ENCODE measurements around the gene BAHD1.
"Not testable (repeated sequence)": the region's sequence is repeated elsewhere in the genome, so short reads cannot be mapped to it uniquely, and the experiment has no call there.

The BAHD1 gene

DNA sequence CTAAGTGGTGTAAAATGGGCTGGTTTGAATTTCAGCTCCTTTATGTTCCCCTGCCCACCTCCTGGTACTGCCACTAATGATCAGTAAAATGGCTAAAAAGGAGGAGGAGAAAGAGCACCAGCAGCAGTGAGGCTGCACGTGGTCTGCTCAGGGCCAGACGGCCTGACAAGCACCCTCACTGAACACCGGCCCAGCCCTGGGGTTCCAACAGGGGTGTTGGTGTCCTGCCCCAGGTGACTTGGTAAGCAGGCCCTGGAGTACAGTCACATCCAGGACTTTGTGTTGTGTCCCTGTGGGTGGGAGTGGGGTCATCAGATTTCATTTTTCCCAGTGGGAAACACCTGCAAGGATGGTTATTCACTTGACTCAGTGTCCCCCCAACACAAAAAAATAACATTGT, 5.4 kb downstream of the BAHD1 start:
- no peak for DNase-seq

DNA sequence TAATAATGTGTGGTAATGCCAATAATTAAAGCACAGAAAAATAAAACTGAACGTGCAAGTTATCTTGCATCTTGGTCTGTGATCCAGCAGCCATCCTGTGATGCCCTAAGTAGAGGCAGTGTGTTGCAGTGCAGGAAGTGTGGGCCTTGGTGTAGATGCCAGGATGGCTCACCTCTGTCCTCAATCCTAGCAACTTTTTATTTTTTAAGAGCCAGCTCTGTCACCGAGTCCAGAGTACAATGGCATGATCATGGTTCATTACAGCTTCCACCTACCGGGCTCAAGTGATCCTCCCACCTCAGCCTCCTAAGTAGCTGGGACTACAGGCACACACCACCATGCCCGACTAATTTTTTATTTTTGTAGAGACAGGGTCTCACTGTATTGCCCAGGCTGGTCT, 7.6 kb downstream of the BAHD1 start:
- no peak for DNase-seq

DNA sequence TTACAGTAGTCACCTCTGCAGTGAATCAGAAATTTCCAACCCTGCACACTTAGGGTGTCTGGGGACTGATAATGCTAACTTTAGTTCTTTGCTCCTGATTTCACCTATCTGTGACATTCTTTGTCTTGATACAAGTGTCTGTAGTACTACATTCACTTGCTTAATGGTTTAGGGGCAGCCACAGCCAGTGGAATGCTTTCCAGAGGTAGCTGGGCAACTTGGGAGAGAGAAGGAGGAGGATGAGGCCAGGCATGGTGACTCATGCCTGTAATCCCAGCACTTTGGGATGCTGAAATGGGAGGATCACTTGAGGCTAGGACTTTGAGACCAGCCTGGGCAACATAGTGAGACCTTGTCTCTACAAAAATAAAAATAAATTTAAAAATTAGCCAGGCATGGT, 8.5 kb downstream of the BAHD1 start:
- no peak for DNase-seq

DNA sequence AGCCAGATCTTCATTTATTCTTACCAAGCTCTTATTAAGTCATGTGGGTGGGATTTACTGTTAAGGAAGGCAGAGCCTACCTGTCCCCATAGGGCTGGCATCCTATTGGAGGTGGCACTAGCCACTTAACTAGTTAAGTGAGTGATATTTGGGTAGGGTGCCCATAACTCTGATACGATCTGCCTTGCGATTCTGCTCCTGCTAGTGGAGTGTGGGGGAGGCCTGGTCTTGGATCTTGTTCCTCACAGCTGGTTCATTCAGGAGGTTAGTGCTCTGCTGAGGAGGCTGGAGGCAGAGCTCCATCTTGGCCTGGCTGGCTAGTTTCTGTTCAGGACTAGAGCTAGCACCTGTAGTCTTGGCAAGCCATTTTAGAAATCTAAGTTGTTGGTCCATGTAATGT, 9.3 kb downstream of the BAHD1 start:
- no peak for DNase-seq

DNA sequence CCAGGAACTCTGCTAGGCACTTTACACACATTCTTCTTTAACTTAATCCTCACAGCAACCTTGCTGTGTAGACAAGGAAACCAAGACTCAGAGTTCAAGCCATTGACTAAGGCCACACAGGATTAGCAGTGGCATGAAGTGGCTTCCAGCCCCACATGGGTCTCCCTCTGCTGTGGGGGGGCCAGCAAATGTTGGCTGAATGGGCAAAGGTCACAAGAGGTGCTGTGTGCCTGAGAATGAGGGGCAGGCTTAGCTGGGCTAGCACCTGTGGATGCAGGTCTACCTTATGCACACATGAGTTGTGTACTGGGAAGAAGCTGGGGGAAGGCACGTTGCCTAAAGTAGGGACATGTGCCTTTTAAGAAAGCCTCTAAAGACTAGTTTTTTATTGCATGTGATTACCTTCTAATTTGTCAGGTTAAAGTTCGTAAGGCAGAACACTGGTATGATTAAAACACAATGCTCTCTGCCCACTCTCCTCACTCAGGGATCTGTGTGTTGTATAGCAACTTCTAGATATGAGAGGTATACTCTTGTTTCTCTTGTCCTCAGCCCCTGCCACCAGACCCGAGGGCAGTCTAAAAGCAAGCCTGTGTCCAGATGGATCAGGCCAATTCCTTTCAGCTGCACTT, 10.9 kb downstream of the BAHD1 start:
- no peak for DNase-seq

DNA sequence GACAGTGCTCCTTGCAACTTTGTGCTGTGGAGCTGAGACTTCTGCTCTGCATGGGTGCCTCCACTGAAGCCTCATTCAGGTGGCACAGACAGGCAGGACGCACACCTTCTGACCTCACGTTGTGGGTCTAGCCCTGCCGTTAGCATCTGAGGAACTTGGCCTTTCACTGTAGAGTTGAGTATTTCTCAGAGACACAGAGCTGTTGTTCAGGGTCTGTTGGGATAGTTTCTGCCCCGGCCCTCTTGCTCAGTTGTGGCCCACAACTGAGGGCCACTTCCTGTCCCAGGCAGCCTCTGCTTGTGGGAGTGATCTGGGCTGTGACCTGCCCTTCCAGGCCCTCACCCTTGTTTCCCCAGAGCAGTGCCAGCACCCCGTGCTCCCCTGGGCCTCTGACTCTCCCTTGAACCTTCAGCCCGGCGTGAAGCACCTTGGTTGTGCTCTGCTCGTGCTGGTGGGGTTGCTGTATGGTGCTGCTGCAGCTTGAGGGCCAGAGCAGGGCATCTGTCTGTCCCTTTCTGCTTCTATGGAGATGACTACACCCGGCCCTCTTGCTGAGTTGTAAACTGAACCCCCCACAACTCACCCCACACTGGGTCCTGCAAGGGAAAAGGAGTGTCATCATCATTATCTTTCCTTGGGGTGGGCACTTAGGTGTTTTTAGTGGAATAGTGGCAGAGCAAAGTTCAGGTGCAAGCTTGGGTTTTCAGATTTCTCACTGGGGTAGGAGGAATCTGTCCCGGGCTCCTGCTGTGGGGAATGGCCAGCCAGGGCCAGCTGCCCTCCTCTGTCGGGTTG, 11.7 kb downstream of the BAHD1 start:
- no peak for DNase-seq

DNA sequence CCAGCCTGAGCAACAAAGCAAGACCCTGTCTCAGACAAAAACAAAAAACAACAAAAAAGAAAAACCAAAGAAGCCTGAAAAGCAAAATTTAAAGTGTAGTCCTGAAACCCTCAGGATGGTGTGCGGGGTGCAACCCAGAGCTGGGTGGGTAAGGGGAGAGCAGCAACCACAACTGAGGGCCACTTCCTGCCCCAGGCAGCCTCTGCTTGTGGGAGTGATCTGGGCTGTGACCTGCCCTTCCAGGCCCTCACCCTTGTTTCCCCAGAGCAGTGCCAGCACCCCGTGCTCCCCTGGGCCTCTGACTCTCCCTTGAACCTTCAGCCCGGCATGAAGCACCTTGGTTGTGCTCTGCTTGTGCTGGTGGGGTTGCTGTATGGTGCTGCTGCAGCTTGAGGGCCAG, 13.2 kb downstream of the BAHD1 start:
- not testable (repeated sequence) for DNase-seq

DNA sequence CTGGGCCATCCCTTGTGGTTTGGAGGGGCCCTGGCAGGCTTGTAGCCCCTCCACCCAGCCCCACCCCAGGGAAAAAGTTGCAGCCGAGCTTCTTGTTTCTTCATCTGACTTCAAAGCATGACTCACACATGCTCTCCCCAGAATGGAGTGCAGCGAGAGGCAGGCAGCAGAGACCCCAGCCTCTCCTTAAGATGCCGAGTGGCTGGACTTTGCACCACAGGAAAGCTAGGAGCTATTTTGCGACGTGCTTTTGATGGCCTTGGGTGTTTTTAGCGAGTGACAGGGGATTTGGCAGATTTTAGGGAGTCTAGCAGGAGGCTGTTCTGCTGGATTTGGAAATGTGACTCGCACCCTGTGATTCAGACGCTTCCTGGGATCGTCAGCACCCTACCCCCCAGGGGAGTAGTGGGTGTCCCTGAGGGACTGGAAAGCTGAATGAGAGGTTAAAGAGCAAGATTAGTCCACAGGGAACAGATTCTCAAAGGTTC, 14.2 kb downstream of the BAHD1 start:
- DNase-seq, result no peak

DNA sequence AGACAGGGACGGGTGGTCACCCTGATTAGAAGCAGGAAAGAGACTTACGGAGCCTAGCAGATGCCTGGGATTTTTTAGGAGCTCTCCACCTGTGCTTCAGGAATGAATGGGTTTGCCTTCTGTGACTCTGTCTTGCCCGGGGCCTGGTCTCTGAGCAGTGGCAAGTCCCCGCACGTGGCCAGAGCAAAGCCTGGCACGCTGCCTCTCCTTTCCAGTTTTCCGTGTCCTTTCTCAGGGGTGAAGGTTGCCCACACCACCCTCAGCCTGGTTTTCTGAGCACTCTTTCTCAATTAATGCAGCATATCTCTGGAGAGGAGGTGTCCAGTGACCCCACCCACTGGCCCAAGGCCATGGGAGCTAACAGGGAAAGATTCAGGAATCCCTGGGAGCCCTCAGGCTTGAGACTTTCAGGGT, 15.6 kb downstream of the BAHD1 start:
- no peak for DNase-seq

DNA sequence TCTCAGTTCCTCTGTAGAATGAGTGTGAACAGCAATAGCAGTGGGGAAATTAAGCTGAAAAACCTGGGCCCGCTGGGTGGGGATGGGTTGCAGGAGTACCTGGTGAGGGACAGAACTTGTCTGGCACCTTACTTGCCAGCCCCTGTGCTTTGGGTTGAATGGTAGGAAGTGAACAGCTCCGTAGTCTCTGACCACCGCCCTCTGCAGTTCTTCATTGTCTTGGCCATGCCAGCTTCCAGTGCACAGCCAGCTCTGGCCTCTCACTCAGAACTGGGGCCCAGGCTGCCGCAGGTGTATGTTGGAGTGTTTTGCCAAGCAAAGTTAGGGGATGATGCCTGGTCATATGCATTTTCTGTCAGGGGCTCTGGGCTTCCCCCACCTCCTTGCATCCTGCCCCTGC, 16.0 kb downstream of the BAHD1 start:
- DNase-seq, result no peak

DNA sequence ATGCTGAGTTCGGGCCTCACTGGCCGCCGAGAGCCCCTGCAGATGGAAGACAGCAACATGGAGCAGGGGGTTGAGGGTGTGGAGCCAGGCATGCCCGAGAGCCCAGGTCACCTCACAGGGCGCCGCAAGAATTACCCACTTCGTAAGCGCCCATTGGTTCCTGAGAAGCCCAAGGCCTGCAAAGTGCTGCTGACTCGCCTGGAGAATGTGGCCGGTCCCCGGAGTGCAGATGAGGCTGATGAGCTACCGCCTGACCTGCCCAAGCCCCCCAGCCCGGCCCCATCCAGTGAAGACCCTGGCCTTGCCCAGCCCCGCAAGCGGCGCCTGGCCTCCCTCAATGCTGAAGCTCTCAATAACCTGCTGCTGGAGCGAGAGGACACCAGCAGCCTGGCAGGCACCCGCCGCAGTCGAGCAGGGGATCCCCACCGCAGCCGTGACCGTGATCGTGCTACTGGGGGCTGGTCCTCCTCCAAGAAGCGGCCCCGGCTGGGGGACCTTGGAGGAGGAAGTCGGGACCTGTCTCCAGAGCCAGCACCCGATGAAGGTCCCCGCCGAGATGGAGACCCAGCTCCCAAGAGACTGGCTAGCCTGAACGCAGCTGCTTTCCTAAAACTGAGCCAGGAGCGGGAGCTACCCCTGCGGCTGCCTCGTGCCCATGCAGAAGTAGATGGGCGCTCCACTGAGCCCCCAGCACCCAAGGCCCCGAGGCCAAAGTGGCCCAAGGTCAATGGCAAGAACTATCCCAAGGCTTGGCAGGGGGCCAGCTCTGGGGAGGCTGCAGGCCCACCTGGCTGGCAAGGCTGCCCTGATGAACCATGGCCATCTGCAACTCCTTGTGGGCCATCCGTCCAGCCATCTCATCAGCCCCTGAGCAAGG, 18.0 kb downstream of the BAHD1 start:
- no peak for DNase-seq

DNA sequence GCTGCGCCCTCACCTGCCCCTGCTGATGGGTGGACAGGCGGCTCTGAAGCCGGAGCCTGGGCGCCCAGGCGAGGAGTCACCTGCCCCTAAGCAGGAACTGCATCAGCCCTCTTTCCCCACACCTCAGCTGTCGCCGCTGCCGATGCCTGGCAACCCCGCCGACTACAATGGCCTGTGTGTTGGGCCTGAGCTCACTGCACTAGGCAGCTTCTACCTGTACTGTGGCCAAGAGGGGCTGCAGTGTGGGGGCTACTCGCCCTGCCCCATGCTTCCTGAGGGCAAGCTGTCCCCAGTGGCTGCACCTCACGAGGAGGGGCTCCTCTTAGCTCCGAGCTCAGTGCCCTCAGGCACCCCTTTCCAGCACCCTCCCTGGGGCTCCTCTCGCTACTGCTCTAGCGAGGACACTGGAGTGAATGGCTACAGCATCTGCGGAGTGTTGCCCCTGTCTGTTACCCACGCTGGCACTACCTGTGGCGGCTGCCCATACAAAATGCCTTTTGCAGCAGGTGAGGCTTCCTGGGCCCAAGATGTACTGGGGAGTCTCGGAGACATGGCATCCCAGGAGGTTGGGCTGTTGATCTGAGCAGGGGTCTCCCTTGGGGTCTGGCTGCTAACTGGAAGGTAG, 18.8 kb downstream of the BAHD1 start:
- no peak for DNase-seq

DNA sequence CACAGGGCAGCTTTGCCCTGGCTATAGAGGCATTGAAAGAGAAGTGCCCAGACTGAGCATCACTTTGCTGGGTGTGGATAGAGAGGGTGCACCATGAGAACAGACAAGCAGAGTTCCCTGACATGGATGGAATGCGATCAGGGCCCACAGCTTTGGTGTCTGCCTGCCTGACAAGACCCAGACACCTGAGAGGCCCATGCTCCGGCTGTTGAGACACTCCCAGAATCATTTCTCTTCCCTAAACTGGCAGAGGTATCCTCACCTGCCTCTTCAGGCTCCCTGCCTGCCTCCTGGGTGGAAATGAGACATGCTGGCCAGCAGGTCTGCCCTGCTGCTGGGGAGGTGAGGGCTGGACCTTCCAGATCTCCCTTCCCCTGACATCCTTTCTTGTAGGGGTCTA, 19.7 kb downstream of the BAHD1 start:
- no peak for DNase-seq

DNA sequence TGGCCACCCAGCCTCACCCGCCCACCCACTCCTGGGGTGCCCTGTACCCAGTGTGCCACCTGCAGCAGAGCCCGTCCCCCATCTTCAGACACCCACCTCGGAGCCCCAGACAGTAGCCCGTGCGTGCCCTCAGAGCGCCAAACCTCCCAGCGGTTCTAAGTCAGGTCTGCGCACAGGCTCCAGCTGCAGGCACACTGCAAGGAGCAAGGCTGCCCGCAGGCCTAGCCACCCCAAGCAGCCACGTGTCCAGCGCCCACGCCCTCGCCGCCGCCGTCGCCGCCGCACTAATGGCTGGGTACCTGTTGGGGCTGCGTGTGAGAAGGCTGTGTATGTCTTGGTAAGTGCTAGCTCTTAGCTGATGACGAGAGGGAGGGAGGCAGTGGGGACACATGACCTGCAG, 21.2 kb downstream of the BAHD1 start:
- DNase-seq, result no peak

DNA sequence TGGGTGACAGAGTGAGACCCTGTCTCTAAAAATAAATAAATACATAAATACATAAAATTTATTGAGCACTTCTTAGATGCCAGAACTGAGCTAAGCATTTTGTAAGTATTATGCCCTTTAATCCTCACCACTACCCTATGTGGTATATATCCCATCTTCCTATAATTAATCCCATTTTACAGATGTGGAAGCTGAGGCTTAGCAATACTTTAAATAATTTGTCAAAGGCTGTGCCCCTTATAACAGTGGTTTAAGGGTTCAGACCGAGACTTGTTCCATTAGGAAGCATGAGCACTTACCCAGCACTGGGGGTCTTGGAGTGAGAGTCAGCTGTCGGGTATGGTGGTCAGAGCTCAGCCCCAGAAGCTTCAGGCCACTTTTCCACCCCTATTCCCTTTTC, 22.5 kb downstream of the BAHD1 start:
- no peak for DNase-seq

DNA sequence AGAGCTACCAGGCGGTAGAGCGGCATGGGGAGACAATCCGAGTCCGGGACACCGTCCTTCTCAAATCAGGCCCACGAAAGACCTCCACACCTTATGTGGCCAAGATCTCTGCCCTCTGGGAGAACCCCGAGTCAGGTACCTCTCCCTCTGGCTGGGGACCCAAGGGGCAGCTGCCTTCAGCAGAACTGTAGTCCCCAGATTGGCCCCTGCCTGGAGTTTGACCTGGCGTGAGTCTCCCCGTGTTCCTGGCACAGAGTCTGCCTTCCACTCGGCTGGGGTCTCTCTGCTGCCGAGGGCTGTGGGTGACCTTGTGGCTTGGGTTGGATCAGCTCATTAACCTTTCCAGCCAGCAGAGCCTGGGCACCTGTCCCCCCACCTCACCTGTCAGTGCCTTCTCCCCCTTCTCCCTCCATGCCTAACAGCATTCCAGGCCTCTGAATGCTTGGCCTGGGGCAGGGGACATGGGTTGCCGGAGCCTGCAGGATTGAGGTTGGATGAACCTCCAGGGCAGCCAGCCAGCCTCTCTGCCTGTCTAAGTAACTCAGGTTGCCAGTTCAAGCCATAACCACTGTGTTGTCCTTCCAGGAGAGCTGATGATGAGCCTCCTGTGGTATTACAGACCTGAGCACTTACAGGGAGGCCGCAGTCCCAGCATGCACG, 23.3 kb downstream of the BAHD1 start:
- DNase-seq, result no peak

DNA sequence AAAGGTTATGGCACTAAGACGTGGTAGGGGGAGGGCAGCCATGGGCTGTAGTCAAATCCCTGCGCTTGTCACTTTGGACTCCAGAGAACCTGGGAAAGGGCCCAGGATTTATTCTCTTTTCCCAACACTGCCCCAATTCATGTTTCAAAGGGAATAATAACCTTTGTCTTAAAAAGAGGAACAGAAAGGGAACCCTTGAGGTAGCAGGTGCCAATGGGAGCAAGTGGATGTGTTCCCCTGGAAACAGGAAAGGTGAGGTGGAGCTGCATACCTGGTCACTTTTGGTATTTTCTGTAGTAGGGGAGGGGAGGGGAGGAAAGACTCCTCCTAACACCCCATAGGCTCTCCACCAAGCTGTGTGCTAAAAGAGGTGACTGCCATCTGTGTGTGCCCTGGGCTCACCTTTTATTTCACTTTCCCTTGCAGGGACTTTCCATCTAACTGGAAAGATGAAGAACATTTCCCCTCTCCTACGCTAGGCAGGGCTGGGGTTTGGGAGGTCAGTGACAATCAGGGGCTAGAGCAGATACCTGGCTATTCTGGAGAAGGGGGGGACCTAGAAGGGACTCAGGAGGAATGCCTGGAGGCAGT, 23.9 kb downstream of the BAHD1 start:
- no peak for DNase-seq

DNA sequence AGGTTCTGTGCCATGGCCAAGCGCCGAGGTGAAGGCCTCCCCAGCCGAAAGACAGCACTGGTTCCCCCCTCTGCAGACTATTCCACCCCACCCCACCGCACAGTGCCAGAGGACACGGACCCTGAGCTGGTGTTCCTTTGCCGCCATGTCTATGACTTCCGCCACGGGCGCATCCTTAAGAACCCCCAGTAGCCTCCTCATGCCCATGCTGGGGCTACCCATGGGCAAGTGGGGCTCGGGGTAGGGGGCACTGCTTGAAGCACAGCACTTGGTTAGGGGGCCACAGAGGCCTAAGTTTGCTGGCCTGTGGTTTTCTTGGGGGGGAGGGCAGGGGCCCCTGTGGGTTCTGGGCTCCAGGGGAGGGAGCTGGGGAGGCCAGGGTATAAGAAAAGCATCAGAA, 25.2 kb downstream of the BAHD1 start:
- no peak for DNase-seq

DNA sequence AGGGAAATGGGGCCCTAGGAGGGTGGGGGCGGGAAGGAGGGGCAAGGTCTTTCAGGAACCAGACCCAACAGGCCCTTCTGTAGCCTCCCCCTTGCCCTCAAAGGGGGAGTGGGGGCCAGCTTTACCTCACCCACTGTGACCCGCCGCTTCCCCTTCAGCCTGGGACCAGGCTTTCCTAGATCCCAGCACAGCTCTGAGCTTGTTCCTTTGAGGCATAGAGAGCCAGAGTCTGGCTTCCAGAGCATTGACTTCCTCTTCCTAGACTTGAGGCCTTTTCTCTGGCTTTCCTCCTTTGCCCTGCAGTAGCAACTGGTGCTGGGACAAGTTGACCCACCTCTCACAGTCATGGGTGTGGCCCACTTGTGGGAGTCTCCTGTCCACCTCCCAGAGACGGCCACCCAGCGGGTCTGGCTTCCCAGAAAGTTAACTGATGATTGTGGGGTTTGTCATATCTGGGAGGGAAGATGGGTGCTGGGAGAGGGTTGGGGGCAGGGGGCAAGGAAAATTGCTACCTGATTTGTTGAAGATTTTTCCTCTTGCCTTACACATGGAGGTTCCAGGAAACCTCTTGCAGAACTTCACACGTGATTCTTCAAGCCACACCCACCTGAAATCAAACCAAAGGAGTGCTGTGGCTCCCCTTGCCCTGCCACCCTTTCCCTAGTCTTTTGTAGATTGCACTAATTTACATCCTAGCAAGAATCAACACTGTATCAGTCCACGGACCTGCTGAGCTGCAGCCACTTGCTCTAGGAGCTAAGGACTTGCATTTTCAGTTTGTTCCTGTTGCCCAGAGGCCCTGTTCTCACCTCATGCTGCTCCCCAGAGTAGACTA, 25.9 kb downstream of the BAHD1 start:
- no peak for DNase-seq

DNA sequence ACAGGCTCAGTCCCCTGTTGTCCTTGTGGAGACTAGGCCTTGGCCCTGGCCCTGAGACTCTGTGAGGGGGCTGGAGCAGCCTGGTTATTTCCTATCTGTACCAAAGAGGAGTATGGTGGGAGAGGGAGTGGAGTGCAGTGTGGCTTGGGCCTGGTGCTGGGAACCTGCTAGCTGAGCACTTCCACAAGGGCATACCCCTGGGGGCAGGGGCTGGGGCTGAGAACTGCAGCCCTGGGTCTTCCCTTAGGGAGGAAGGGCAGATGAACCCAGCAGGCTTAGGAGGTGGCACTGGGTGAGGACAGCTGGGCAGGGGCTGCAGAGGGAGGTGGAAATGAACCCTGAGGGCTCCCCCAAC, 26.5 kb downstream of the BAHD1 start:
- DNase-seq, result no peak

DNA sequence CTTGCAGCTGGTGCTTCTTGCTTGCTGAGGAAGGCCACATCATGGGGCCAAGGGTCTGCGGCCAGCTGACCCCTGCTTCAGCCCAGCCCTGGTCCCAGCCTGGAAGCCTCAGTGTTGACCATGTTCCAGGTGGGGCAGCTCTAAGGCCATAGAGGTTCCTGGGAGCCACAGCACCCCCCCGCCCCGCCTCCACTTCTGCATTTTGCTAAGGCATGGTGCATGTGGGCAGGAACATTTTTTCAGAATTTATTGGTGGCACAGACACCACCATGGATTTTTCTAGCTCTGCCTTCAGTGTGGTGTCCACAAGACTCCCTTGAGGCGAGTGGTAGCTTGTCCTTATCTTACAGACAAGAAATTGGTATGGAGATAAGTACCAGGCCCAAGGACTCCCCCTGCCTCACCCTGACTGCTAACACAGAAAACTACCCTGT, 28.2 kb downstream of the BAHD1 start:
- no peak for DNase-seq
